B cell (primary cell): Measurements from ENCODE around the gene PDCD2L. TPM values are rescaled to one million over a fixed set of nuclear protein-coding genes. Genes with fewer than 3 reads are reported as not detected.

Experiments
- ATAC-seq: fragments of 200-7000 bp; cut with Tn5 transposase; one replicate; pipeline ENCODE4 v1.10.0; 2021; ENCODE audit warnings: low read depth, mild to moderate bottlenecking, moderate number of reproducible peaks, moderate library complexity
- CTCF ChIA-PET: fragments of 350-600 bp; sonication (Branson Sonifier 250); formaldehyde crosslinking; loops from one replicate; lab custom pipeline; 2021; ENCODE audit warnings: antibody characterized with exemption, inconsistent platforms; lab: Charles Lee
- POLR2A ChIA-PET: fragments of 350-600 bp; sonication (Branson Sonifier 250); formaldehyde crosslinking; loops from one replicate; lab custom pipeline; 2021; ENCODE audit warnings: antibody characterized with exemption; lab: Charles Lee
- DNase-seq: peaks from one replicate; pipeline ENCODE4 v3.0.0; 2013
- H2AFZ ChIP-seq: 2 replicates; pipeline ENCODE4 v1.6.1; 2012; ENCODE audit warnings: mild to moderate bottlenecking, low read depth, low read length; ENCODE audit not compliant: insufficient read depth, poor library complexity, severe bottlenecking
- H3K27ac ChIP-seq, 2 donors: 1 replicate in 1 of 2; 2 replicates in 1 of 2; pipeline ENCODE4 v1.5.1; 2012 to 2013; ENCODE audit warnings: low read length in 2 of 2, mild to moderate bottlenecking in 2 of 2, moderate library complexity in 1 of 2
- H3K27me3 ChIP-seq, 4 experiments: fragments of 200-600 bp in 1 of 4; sonication (generic) in 1 of 4; replicated peaks in 1 of 4; 1 replicate in 2 of 4; 2 replicates in 2 of 4; pipeline versions ENCODE4 v1.6.1 to v1.7.0; 2013 to 2016; ENCODE audit warnings: low read length in 3 of 4, mild to moderate bottlenecking in 2 of 4, mixed read lengths in 1 of 4, moderate library complexity in 1 of 4; ENCODE audit not compliant: insufficient read depth in 4 of 4, control insufficient read depth in 3 of 4; ENCODE audit errors: control extremely low read depth in 1 of 4
- H3K36me3 ChIP-seq, 2 experiments: replicated peaks in 1 of 2; 1 replicate in 1 of 2; 2 replicates in 1 of 2; pipeline versions ENCODE4 v1.6.1 to v1.7.1; 2013; ENCODE audit warnings: low read length in 1 of 2; ENCODE audit not compliant: insufficient read depth in 2 of 2, control insufficient read depth in 1 of 2; ENCODE audit errors: control extremely low read depth in 1 of 2, extremely low read depth in 1 of 2
- H3K4me1 ChIP-seq, 2 donors: fragments of 200-600 bp in 1 of 2; sonication (generic) in 1 of 2; 1 replicate in 1 of 2; 2 replicates in 1 of 2; pipeline versions ENCODE4 v1.5.1 to v1.6.1; 2013 to 2017; ENCODE audit warnings: low read length in 2 of 2; ENCODE audit not compliant: control insufficient read depth in 2 of 2, insufficient read depth in 2 of 2
- H3K4me2 ChIP-seq: replicated peaks from 2 replicates; pipeline ENCODE3; 2012; ENCODE audit warnings: mild to moderate bottlenecking, low read depth, low read length; ENCODE audit not compliant: poor library complexity, severe bottlenecking
- H3K4me3 ChIP-seq, 5 experiments: fragments of 200-600 bp in 1 of 5; sonication (generic) in 1 of 5; 1 replicate in 3 of 5; 2 replicates in 2 of 5; pipeline versions ENCODE4 v1.5.1 to v1.7.0; 2011 to 2016; ENCODE audit warnings: low read length in 4 of 5, mild to moderate bottlenecking in 4 of 5, low read depth in 2 of 5, control low read depth in 1 of 5, moderate library complexity in 1 of 5; ENCODE audit not compliant: insufficient read depth in 1 of 5; ENCODE audit errors: control extremely low read depth in 1 of 5, extremely low read depth in 1 of 5
- H3K79me2 ChIP-seq: fragments of 200-600 bp; sonication (generic); one replicate; pipeline ENCODE4 v1.6.0; 2016; ENCODE audit warnings: low read length; ENCODE audit not compliant: control insufficient read depth, insufficient read depth
- H3K9ac ChIP-seq: fragments of 200-600 bp; sonication (generic); 2 replicates; pipeline ENCODE4 v1.6.1; 2017; ENCODE audit warnings: mild to moderate bottlenecking, low read length, moderate library complexity
- H3K9me3 ChIP-seq, 3 donors: one replicate each; pipeline versions ENCODE4 v1.6.1 to v1.7.1; 2013; ENCODE audit warnings: low read length in 2 of 3; ENCODE audit not compliant: control insufficient read depth in 2 of 3, insufficient read depth in 1 of 3; ENCODE audit errors: control extremely low read depth in 1 of 3
- H4K20me1 ChIP-seq: 2 replicates; pipeline ENCODE4 v1.6.0; 2012; ENCODE audit warnings: mild to moderate bottlenecking, low read length; ENCODE audit not compliant: insufficient read depth, control insufficient read depth, poor library complexity, severe bottlenecking
- H3K27ac Mint-ChIP-seq: one replicate; pipeline ENCODE4 v1.8.0; 2021; ENCODE audit warnings: mixed read lengths
- H3K27me3 Mint-ChIP-seq: one replicate; pipeline ENCODE4 v1.8.0; 2021; ENCODE audit warnings: mixed read lengths
- H3K4me1 Mint-ChIP-seq: one replicate; pipeline ENCODE4 v1.8.0; 2021; ENCODE audit warnings: mixed read lengths
- H3K4me3 Mint-ChIP-seq: one replicate; pipeline ENCODE4 v1.8.0; 2021; ENCODE audit warnings: mixed read lengths
- H3K9me3 Mint-ChIP-seq: one replicate; pipeline ENCODE4 v1.8.0; 2022; ENCODE audit warnings: mixed read lengths; ENCODE audit not compliant: insufficient read depth
- EZH2 ChIP-seq: IDR thresholded peaks from 2 replicates; pipeline ENCODE4 v1.6.1; 2012; ENCODE audit warnings: borderline replicate concordance, low read depth, mild to moderate bottlenecking, moderate library complexity, low read length; ENCODE audit not compliant: insufficient read depth, poor library complexity, severe bottlenecking
- WGBS: methylation state at CpG from one replicate; pipeline ENCODE4 v1.1.5; 2013; ENCODE audit warnings: missing lambda C conversion rate; ENCODE audit not compliant: insufficient coverage; 5-methylcytosine and 5-hydroxymethylcytosine counted together
- intact Hi-C: fragments of 100-400 bp; cut with micrococcal nuclease; formaldehyde crosslinking; loops from one replicate; pipeline ENCODE4 v1.10.0; 2022
- polyA plus RNA-seq: library from polyadenylated mRNA; depleted of rRNA; stranded (reverse); fragments of >200 nt; gene quantifications from 2 replicates; pipeline ENCODE4 v1.2.3, GENCODE V29; 2012
- total RNA-seq, 2 donors: library from RNA; stranded (reverse); fragments of 120-200 nt in 1 of 2; gene quantifications; 1 replicate in 1 of 2; 2 replicates in 1 of 2; pipeline versions ENCODE4 v1.2.3 to v1.2.4, GENCODE V29; 2013 to 2022
- TF ChIP-seq, protein P1 (sequence below): fragments of 200-600 bp; IDR thresholded peaks from one replicate; pipeline ENCODE4 v1.8.0; 2022; ENCODE audit warnings: antibody characterized with exemption, mild to moderate bottlenecking

The PDCD2L gene
- total and polyA plus RNA-seq, 2 donors (not counting 1 experiment from before 2014, with no cell fraction given), result 11.3 to 16.7 TPM

DNA sequence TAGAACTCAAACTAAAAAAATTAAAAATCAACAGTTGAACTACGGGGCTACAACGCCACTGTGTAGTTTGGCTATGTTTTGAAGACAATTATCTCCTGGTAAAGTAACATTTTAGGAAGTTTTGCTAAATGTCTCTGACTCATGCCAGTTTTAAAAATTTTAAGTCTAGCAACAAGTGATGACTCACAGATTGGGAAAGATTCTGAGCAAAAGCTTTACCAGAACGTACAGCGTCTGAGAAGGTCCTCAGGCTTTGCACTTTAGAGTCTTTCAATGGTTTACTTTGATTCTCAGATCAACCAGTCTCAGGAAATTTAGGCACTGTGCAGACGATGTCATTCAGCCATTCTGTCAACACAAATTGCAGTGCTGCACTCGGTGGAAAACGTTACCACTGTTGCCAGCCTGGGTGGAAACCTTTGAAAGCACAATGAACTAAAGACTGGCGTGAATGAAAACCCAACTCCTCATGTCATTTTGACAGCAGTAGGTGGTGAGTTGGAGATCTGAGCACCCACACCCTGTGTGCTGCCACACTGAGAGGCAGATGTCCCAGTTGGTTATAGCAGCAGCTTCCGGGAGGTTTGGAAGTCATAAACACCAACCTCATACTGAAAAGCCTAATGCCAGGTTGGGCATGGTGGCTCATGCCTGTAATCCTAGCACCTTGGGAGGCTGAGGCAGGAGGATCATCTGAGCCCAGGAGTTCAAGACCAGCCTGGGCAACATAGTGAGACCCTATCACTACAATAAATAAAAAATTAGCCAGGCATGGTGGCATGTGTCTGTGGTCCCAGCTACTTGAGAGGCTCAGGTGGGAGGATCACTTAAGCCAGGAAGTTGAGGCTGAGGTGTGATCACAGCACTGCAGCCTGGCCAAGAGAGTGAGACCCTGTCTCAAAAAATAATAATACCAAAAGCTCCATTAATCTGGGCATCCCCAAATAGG lies 71.1 kb downstream of the PDCD2L start:
- Histone ChIP-seq H3K9ac (no peak overlapping the region), H3K36me3 (peaks cover 4 to 13% of the 10 kb centered on the region in 2 experiments), H4K20me1 (no peaks in the 10 kb centered on the region), H3K79me2 (no peaks in the 10 kb centered on the region), H3K27me3 (peaks cover 0 to 3% (median 0%) of the 10 kb centered on the region in 4 experiments), H3K9me3 (no peaks in the 10 kb centered on the region), H3K4me1 (no peaks in the 10 kb centered on the region), H3K27ac (no peak overlapping the region), H2AFZ (no peak overlapping the region), H3K4me2 (no peak overlapping the region), H3K4me3 (no peak overlapping the region)
- DNase-seq, result no peak
- TF ChIP-seq, protein P1, sequence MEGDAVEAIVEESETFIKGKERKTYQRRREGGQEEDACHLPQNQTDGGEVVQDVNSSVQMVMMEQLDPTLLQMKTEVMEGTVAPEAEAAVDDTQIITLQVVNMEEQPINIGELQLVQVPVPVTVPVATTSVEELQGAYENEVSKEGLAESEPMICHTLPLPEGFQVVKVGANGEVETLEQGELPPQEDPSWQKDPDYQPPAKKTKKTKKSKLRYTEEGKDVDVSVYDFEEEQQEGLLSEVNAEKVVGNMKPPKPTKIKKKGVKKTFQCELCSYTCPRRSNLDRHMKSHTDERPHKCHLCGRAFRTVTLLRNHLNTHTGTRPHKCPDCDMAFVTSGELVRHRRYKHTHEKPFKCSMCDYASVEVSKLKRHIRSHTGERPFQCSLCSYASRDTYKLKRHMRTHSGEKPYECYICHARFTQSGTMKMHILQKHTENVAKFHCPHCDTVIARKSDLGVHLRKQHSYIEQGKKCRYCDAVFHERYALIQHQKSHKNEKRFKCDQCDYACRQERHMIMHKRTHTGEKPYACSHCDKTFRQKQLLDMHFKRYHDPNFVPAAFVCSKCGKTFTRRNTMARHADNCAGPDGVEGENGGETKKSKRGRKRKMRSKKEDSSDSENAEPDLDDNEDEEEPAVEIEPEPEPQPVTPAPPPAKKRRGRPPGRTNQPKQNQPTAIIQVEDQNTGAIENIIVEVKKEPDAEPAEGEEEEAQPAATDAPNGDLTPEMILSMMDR, result no peak
- TF ChIP-seq EZH2, result no peak
- peaks cover 11% of the 10 kb centered on the region for H3K27me3 Mint-ChIP-seq
- ChIA-PET CTCF (no interaction called here), POLR2A (no interaction called here)
- ATAC-seq, result no peak
- 89% methylated on average over 7 of the region's 9 CpGs for WGBS
- no peaks in the 10 kb centered on the region for H3K4me1 Mint-ChIP-seq
- H3K27ac Mint-ChIP-seq, result no peak overlapping the region
- intact Hi-C loops, result no loop called here
- H3K4me3 Mint-ChIP-seq, result no peak overlapping the region
- H3K9me3 Mint-ChIP-seq, result no peaks in the 10 kb centered on the region

Other genes with a start within 250 kb of the PDCD2L start
- 139 and 163 TPM in 2 replicates for gene LSM14A, start 231.9 kb upstream of the PDCD2L start, total RNA-seq
- gene LSM14A, start 231.9 kb upstream of the PDCD2L start, polyA plus RNA-seq, result 90.7 and 137 TPM in 2 replicates
- gene GARRE1, start 149.8 kb upstream of the PDCD2L start, total RNA-seq, result 53.6 and 55.6 TPM in 2 replicates
- gene GARRE1, start 149.8 kb upstream of the PDCD2L start, polyA plus RNA-seq, result 26.3 and 32.8 TPM in 2 replicates
- gene GPI, start 39.2 kb upstream of the PDCD2L start, total RNA-seq, result 99.3 and 102 TPM in 2 replicates
- 60.4 and 74.5 TPM in 2 replicates for gene GPI, start 39.2 kb upstream of the PDCD2L start, polyA plus RNA-seq
- gene UBA2, start 24.0 kb downstream of the PDCD2L start, total RNA-seq, result 74.5 and 74.9 TPM in 2 replicates
- 32.9 and 37.3 TPM in 2 replicates for gene UBA2, start 24.0 kb downstream of the PDCD2L start, polyA plus RNA-seq
- gene WTIP, start 77.4 kb downstream of the PDCD2L start, total RNA-seq, result 0.15 and 0.30 TPM in 2 replicates
- gene WTIP, start 77.4 kb downstream of the PDCD2L start, polyA plus RNA-seq, result 0.10 and 0.18 TPM in 2 replicates